ENCODE results near the gene KCNQ2.
"Not testable (repeated sequence)": the region's sequence is repeated elsewhere in the genome, so short reads cannot be mapped to it uniquely, and the experiment has no call there.

Gene KCNQ2

DNA sequence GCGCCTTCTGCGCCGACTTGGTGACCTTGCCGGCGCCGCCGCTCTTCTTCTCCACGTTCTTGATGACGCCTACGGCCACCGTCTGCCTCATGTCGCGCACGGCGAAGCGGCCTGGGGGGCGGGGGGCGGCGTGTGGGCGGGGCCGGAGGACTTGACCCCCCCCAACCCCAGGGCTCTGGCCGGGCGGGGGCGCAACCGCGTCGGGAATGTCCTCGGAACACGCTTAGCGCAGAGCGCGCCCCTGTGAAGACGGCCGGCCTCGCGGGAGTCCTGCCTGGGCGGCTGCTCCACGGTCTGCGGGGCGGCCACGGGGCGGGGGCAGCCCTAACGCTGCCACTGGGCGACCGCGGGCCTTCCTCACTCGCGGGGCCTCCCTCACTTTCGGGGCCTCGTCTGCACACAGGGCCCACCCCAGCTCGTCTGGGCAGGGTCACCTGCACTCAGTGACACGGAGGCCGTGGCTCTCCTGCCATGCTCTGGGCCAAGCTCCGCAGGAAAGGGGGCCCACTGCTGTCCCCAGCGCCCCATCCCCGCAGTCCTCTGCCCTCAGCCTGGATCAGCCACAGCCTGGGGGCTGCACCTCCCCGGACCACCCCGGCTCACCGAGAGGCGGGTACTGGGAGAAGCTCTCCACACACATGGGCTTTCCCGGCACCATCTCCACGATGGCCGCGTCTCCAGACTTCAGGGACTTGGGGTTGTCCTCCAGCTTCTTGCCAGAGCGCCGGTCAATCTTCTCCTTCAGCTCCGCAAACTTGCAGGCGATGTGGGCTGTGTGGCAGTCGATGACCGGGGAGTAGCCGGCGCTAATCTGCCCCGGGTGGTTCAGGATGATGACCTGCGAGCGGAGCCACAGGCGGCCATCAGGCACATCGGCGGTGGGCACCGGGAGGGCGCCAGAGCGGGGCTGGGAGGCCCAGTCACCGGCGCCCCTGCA is 16.1 kb upstream of the KCNQ2 start:
- no peak for FAIRE-seq

DNA sequence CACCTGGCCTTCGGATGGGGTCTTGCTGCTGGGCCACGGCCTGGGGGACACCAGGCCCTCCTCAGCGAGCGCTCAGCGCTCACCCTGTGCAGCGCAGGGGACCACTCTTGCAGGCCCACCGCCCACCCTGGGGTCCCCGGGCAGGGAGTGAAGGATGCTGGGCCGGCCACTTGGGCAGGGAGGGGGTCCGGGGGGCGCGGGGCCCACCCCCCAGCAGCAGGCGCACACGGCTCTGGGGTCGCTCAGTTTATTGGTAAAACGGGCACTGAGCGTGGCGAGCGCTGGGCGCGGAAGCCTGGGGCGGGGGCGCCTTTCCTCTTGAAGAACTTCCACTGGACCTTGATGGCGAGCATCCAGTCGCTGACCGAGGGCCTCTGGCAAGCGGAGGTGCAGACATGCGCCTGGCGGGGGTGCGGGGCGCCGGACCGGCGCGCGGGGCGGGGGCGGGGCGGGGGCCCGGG is 15.4 kb upstream of the KCNQ2 start:
- no peak for FAIRE-seq

GRCh38 chr20:63487116-63487764 is 14.8 kb upstream of the KCNQ2 start:
- no peak for FAIRE-seq

DNA sequence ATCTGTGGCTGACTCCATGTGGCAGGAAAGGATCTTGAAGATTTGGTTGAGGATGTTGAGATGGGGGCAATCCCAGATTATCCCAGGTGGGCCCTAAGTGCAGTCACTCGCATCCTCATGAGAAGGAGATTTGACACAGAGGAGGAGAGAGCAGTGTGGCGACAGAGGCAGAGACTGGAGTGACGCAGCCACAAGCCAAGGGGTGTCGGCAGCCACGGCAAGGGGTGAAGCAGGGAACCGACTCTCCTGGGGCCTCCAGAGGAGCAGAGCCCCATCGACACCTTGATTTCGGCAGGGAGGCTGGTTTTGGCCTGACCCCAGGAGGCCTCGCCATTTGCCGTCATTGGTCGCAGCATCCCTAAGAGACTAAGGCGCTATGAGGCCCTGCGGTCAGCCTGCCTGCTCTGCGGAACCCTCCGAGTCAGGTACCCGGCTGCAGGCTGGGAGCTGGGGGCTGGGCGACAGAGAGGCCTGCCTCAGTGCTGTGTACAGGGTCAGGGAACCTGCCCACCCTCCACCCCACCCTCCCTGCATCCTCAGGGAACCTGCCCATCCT is 13.9 kb upstream of the KCNQ2 start:
- FAIRE-seq = no peak

DNA sequence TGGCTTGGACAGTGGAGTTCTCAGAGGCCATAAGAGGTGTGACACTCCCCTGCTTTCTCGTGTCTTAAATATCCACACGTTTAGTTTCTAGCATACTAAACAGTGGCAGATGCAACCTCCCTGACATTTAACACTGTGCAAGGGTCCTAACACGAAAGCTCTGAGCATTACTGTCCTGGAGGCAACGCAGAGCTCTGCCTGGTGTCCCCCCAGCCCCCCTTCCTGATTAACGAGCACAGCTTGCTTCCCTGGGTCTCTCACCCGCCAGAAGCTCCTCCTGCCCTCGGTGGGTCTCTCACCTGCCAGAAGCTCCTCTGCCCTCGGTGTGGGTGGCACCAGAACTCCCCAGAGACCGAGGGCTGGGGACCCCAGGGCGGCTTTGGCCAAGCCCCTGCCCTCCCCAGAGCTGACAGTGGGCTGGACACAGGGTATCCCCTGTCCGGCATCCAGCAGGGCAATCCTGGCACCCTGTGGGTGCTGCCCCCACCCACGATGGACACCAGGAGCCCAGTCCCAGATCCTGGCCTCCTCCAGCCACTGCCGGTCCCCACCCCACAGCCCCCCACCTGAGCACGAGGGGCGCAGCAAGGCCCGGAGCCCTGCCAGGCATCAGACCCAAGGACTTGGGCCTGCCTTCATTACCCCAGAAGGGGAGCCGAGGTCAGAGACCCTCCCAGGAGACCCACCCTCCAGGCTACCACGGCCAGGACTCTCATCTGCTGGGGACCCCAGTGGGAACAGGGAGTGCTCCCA is 12.4 kb upstream of the KCNQ2 start:
- no peak for FAIRE-seq

DNA sequence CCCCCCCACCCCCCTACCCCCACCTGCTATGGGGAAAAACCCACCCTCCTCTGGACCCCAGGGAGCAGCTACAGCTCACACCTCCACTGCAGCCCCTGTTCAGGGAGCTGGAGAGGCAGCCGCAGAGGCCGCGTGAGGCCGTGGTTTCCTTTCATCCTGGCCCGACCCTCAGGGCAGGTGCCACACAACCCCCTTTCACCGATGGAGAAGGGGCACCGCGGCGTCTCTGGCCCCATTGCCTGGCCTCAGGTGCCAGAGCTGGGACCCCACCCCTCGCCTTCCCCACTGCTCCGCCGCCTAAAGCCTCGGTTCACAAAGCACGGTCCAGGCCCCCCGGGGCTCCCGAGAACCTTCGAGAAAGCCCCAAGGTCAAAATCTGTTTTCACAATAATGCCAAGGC is 11.8 kb upstream of the KCNQ2 start:
- no peak for FAIRE-seq

DNA sequence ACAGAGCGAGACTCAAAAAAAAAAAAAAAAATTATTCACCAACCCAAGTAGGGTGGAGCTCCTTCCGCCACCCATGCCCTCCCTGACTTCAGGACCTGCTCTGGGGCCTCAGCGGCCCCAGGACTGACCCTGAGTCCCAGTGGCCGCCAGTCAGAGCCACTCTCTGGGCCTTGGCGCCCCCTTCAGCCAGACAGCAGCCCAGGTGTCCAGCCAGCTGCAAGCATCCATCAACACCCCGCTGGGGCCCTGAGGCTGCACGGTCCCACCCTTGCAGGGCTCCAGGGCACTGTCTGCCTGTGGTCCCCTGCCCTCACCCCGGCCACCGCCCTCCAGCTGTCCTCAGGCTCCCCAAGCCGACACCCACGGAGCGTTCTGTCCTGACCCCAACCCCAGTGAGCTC is 11.4 kb upstream of the KCNQ2 start:
- FAIRE-seq = no peak

DNA sequence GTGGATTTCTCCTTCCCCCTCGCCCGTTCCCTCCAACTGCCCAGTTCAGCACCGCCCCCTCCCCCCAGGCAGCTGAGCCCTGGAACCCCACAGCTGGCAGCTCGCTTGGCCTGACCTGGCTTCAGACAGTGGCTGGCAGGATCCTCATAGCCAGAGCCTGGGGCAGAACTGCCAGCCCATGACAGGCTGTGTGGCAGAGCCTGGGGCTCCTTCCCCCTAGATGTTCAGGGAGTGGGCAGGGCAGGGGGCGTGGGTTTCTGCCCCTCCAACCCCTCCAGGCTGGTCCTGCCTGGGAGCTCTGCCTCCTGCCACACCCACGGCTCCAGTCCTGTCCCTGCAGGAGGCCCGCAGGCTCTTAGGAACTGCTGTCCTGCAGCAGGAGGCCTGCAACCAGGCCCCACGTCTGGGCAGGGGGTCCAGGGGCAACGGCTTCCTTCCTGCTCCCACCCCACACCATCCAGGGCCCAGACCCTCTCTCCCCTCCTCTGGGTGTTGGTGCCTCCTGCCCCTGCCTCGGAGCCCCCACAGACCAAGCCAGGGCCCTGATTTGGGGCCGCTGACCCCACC is 9.6 kb upstream of the KCNQ2 start:
- FAIRE-seq = no peak

- no peak for FAIRE-seq
These were observed 9.0 kb upstream of the KCNQ2 start for GRCh38 chr20:63481503-63481902.

DNA sequence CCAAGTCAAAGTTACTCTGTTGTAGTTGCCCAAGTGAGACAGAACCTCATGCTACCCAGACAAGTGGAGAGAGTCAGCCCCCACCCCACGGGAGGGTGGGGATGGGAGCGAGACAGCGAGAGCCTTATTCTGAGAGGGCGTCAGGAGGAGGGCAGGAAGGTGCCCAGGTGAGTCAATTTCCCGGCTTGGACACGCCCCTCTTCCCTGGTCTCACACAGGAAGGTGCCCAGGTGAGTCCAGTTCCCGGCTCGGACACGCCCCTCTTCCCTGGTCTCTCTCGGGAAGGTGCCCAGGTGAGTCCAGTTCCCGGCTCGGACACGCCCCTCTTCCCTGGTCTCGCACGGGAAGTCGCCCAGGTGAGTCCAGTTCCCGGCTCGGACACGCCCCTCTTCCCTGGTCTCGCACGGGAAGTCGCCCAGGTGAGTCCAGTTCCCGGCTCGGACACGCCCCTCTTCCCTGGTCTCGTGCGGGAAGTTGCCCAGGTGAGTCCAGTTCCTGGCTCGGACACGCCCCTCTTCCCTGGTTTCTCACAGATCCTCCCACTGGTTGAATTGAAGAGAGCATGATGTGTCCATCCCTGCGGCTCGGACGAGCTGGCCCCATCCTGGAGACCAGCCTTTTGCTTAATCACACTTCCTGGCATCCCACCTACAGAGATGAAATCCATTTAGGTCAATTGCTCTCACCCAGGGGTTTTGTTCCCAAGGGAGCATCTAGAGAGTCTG is 7.4 kb upstream of the KCNQ2 start:
- not testable (repeated sequence) for FAIRE-seq

- no peak for FAIRE-seq
These were observed 6.2 kb upstream of the KCNQ2 start for GRCh38 chr20:63478346-63479302.

GRCh38 chr20:63477944-63478343 is 5.5 kb upstream of the KCNQ2 start:
- FAIRE-seq = no peak

GRCh38 chr20:63477061-63477616 is 4.7 kb upstream of the KCNQ2 start:
- FAIRE-seq = no peak

GRCh38 chr20:63475209-63475608 is 2.8 kb upstream of the KCNQ2 start:
- FAIRE-seq = no peak

DNA sequence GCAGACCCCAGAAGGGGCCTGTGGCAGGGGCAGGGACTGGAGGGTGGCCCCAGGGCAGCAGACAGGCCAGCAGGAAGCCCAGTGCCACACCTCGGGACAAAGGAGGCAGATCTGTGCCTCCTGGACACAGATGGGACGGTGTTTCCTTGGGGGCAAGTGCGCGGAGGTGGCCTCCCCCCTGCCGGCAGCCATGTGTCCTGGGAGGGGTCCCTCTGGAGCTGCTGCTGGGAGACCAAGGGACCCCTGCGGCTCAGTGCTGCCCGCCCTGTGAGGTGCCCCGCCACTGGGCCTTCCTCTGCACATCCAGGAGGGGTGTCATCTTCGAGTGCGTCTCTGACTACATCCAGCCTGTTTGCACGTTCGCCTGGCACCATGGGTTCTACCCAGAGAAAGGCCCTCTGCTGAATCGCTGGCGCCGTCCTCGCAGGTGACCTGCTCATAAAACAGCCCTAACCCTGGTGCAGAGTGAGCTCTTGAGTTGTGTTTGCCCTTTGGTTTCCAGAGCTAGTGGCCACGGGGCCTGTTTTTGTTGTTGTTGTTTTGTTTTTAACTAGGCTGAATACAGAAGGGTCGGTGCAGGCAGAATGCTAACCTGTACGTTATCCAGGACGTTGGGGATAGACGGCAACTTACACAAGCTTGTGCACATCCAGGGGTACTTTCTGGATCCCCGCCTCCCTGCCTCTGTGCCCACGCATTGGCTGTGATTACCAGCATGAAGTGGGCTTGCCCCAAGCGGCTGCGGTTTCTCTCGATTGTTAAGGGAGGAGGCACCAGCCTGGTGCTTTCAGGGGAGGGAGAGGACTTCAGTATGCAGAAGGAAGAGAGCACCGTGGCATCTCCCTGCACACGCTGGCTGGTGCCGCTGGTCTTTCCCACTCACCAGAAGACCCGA is 1.3 kb upstream of the KCNQ2 start:
- no peak for FAIRE-seq

DNA sequence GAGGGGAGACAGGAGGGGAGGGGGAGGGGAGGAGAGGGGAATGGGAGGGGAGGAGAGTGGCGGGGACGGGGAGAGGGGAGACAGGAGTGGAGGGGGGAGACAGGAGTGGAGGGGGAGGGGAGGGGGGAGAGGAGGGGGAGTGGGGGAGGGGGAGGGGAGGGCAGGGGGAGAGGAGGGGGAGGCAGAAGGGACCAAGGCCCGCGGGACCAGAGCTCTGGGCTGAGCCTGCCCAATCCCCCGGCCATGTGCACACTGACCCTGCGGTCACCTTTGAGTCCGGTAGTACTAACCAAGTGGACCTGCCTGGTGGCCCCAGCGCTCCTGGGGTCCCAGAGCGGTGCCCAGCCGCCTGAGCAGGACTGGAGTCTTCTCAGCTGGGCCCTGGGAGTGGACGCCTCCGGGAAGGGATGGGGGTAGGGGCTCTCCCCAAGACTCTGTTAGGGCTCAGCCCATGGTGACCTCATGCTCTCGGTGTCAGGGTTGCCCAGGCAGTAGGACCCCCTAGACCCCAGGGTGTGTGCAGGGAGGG is 471 bp upstream of the KCNQ2 start:
- FAIRE-seq = no peak

GRCh38 chr20:63471717-63471980 is 806 bp downstream of the KCNQ2 start:
- no peak for FAIRE-seq

DNA sequence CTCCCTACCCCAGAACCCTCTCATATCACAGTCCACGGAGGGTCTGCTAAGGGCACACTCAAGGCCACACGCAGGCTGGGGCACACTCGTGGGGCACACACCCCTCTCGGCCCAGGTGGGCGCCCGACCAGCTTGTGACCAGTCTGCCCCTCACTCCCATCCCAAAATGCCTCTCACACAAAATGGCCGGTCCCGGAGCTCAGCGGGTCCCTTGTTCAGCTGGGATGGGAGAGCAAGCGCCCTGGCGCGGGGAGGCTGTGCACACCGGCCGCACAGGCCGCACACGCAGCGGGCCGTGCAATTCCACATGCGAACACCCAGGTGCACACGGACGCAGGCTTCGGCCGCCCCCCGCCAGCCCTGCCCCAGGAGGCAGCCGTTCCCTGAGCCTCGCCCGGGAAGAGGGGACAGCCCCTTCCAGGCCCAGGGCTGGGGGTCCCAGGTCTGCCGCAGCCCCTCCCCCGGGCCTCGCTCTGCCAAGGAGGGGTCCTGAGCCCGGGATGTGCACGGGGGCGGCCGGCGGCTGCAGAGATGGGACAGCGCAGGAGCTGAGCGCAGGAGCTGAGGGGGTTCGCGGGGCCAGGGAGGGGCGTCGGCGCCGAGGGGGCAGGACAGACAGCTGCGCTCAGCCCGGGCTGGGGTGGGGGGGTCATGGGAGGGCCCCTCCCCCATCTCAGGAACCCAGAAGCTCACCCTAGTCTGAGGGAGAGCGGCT is 1.3 kb downstream of the KCNQ2 start:
- no peak for FAIRE-seq

DNA sequence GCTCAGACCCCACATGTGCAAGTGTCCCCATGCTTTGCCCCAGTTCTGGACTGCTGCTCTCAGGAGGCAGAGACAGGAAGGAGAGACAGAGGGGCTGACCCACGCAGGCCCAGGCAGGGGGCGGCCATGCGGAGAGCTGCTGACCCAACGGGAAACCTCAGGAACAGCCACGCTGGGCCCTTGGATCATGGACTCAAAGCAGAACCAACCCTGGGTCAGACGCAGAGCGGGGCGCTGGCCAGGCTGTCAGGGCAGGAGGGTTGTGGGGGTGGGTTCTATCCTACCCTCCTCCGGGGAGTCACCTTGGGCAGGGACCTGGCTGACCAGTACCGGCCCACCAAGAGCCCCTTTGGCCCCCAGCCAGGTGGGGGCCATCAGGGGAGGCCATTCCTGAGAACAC is 2.0 kb downstream of the KCNQ2 start:
- FAIRE-seq = no peak

Measured in islet of Langerhans (tissue), 1 donor.